HepG2 (cell line): ENCODE data around the gene TRDN.

ENCODE experiments used
- ASH2L ChIP-seq: fragments of 300-600, 200-600 bp; sonication (generic); IDR thresholded peaks from 2 replicates; pipeline ENCODE4 v1.7.0; 2017; ENCODE audit warnings: low read depth, mild to moderate bottlenecking, moderate library complexity, mixed read lengths, low read length; ENCODE audit not compliant: insufficient read length
- CBX5 ChIP-seq: sonication (generic); formaldehyde crosslinking; IDR thresholded peaks from 2 replicates; pipeline ENCODE4 v1.4.0; 2020; ENCODE audit warnings: missing genetic modification reagents, borderline replicate concordance
- FOXM1 ChIP-seq: sonication (generic); formaldehyde crosslinking; IDR thresholded peaks from 2 replicates; pipeline ENCODE4 v1.5.0; 2020; ENCODE audit warnings: missing genetic modification reagents
- NR2C2 ChIP-seq: sonication (generic); formaldehyde crosslinking; IDR thresholded peaks from 2 replicates; pipeline ENCODE4 v1.4.0; 2020; ENCODE audit warnings: missing genetic modification reagents, mild to moderate bottlenecking, moderate library complexity, borderline replicate concordance
- SMARCE1 ChIP-seq: fragments of 450-650 bp; IDR thresholded peaks from 2 replicates; pipeline ENCODE4 v1.6.1; 2017; ENCODE audit warnings: borderline replicate concordance
- ZFAT ChIP-seq: sonication (generic); formaldehyde crosslinking; conservative IDR thresholded peaks from 2 replicates; pipeline ENCODE4 v1.8.1; 2023; ENCODE audit warnings: missing genetic modification reagents, inconsistent platforms
- ZSCAN22 ChIP-seq: sonication (generic); formaldehyde crosslinking; IDR thresholded peaks from 2 replicates; pipeline ENCODE4 v1.4.0; 2020; ENCODE audit warnings: mild to moderate bottlenecking, missing genetic modification reagents
- TF ChIP-seq, protein P1 (sequence below): sonication (generic); formaldehyde crosslinking; IDR thresholded peaks from 2 replicates; pipeline ENCODE4 v1.5.0; 2020; ENCODE audit warnings: mild to moderate bottlenecking, missing genetic modification reagents, moderate library complexity

DNA sequence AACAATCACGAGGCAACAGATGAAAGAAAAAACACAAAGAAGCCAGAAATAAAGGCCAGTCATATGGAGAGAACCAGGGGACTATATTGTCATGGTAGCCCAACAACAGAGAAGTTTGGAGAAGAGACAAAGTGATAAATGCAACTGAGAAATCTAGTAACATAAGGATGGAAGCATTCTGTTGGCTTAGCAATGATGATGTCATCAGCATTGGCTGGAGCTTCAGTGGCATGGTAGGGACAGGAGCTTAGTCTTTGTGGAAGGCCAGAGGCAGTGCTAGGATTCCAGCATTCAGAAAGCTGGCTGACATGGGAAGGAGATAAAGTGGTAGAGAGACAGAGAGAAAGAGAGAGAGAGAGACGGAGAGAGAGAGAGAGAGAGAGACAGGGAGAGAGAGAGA is 276.4 kb downstream of the TRDN start:
- TF ChIP-seq NR2C2 (CRISPR knock-in tag) = no peak
- TF ChIP-seq ASH2L = no peak
- no peak for TF ChIP-seq FOXM1 (CRISPR knock-in tag)
- TF ChIP-seq CBX5 (CRISPR knock-in tag) = no peak
- TF ChIP-seq, protein P1, sequence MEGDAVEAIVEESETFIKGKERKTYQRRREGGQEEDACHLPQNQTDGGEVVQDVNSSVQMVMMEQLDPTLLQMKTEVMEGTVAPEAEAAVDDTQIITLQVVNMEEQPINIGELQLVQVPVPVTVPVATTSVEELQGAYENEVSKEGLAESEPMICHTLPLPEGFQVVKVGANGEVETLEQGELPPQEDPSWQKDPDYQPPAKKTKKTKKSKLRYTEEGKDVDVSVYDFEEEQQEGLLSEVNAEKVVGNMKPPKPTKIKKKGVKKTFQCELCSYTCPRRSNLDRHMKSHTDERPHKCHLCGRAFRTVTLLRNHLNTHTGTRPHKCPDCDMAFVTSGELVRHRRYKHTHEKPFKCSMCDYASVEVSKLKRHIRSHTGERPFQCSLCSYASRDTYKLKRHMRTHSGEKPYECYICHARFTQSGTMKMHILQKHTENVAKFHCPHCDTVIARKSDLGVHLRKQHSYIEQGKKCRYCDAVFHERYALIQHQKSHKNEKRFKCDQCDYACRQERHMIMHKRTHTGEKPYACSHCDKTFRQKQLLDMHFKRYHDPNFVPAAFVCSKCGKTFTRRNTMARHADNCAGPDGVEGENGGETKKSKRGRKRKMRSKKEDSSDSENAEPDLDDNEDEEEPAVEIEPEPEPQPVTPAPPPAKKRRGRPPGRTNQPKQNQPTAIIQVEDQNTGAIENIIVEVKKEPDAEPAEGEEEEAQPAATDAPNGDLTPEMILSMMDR (CRISPR knock-in tag) = no peak
- no peak for TF ChIP-seq SMARCE1
- TF ChIP-seq ZFAT (CRISPR knock-in tag) = no peak
- TF ChIP-seq ZSCAN22 (CRISPR knock-in tag) = no peak
